HepG2 (cell line): ENCODE measurements around the gene GNG4. TPM values are rescaled to one million over a fixed set of nuclear protein-coding genes. Genes with fewer than 3 reads are reported as not detected.

Experiments
- CBX1 ChIP-seq: IDR thresholded peaks from one replicate; pipeline ENCODE4 v1.6.1; 2016; ENCODE audit warnings: antibody characterized with exemption, low read depth
- EED ChIP-seq: sonication (generic); formaldehyde crosslinking; IDR thresholded peaks from 2 replicates; pipeline ENCODE4 v1.5.0; 2020; ENCODE audit warnings: mild to moderate bottlenecking, missing genetic modification reagents
- KDM4B ChIP-seq: sonication (generic); formaldehyde crosslinking; IDR thresholded peaks from 2 replicates; pipeline ENCODE4 v1.4.0; 2020; ENCODE audit warnings: missing genetic modification reagents
- MAF1 ChIP-seq: sonication (generic); formaldehyde crosslinking; IDR thresholded peaks from 2 replicates; pipeline ENCODE4 v1.5.0; 2020; ENCODE audit warnings: missing genetic modification reagents, borderline replicate concordance
- MIXL1 ChIP-seq: IDR thresholded peaks from 2 replicates; pipeline ENCODE4 v1.6.1; 2016
- NFE2 ChIP-seq: sonication (generic); formaldehyde crosslinking; IDR thresholded peaks from 2 replicates; pipeline ENCODE4 v1.4.0; 2020; ENCODE audit warnings: missing genetic modification reagents
- ONECUT2 ChIP-seq: sonication (generic); formaldehyde crosslinking; IDR thresholded peaks from 2 replicates; pipeline ENCODE4 v1.4.0; 2020; ENCODE audit warnings: missing genetic modification reagents
- ZNF383 ChIP-seq: sonication (generic); formaldehyde crosslinking; IDR thresholded peaks from 2 replicates; pipeline ENCODE4 v1.4.0; 2020; ENCODE audit warnings: missing genetic modification reagents, mild to moderate bottlenecking, borderline replicate concordance
- ZNF460 ChIP-seq: sonication (generic); formaldehyde crosslinking; IDR thresholded peaks from 2 replicates; pipeline ENCODE4 v1.5.1; 2020; ENCODE audit warnings: missing genetic modification reagents, mild to moderate bottlenecking, borderline replicate concordance
- ZNF503 ChIP-seq: sonication (generic); formaldehyde crosslinking; IDR thresholded peaks from 2 replicates; pipeline ENCODE4 v1.4.0; 2020; ENCODE audit warnings: missing genetic modification reagents
- ZNF550 ChIP-seq: sonication (generic); formaldehyde crosslinking; IDR thresholded peaks from 2 replicates; pipeline ENCODE4 v1.4.0; 2020; ENCODE audit warnings: mild to moderate bottlenecking, missing genetic modification reagents, borderline replicate concordance
- ZNF552 ChIP-seq: sonication (generic); formaldehyde crosslinking; IDR thresholded peaks from 2 replicates; pipeline ENCODE4 v1.9.0; 2022; ENCODE audit warnings: missing genetic modification reagents, mild to moderate bottlenecking, borderline replicate concordance
- polyA plus RNA-seq, 8 experiments: library from polyadenylated mRNA; depleted of rRNA in 3 of 8; stranded (reverse) in 7 of 8; unstranded in 1 of 8; fragments of >200 nt; fragmentation: Illumina TruSeq in 4 of 8; extraction: Trizol in 4 of 8; gene quantifications; 2 replicates each; pipeline versions ENCODE4 v1.2.1 to v1.2.3, GENCODE V29; 2011 to 2016; ENCODE audit warnings: low read depth in 4 of 8, missing spikeins in 1 of 8, mixed read lengths in 1 of 8; ENCODE audit not compliant: insufficient read depth in 1 of 8
- total RNA-seq, 5 experiments: library from RNA; depleted of rRNA; stranded (reverse); fragments of >200 nt; fragmentation: Illumina TruSeq; extraction: Trizol; gene quantifications; 2 replicates each; pipeline ENCODE4 v1.2.3, GENCODE V29; 2016; ENCODE audit warnings: low read depth in 1 of 5
- TF ChIP-seq, protein P1 (sequence below): sonication (generic); formaldehyde crosslinking; IDR thresholded peaks from 2 replicates; pipeline ENCODE4; 2020; ENCODE audit warnings: missing genetic modification reagents, mild to moderate bottlenecking, borderline replicate concordance
- TF ChIP-seq, protein P2 (sequence below): sonication (generic); formaldehyde crosslinking; IDR thresholded peaks from 2 replicates; pipeline ENCODE4 v1.5.0; 2020; ENCODE audit warnings: missing genetic modification reagents
- TF ChIP-seq, protein P3 (sequence below): sonication (generic); formaldehyde crosslinking; IDR thresholded peaks from 2 replicates; pipeline ENCODE4 v1.8.1; 2023; ENCODE audit warnings: mild to moderate bottlenecking, moderate library complexity, missing genetic modification reagents
- TF ChIP-seq, protein P4 (sequence below): sonication (generic); formaldehyde crosslinking; IDR thresholded peaks from 2 replicates; pipeline ENCODE4 v1.8.1; 2023; ENCODE audit warnings: mild to moderate bottlenecking, missing genetic modification reagents
- TF ChIP-seq, protein P5 (sequence below): sonication (generic); formaldehyde crosslinking; IDR thresholded peaks from 2 replicates; pipeline ENCODE4 v1.9.0; 2021; ENCODE audit warnings: missing genetic modification reagents, mild to moderate bottlenecking, borderline replicate concordance
- TF ChIP-seq, protein P6 (sequence below): IDR thresholded peaks from 2 replicates; pipeline ENCODE4 v1.6.1; 2016; ENCODE audit warnings: missing biosample characterization, missing genetic modification reagents, low read depth

GNG4 gene
- total and polyA plus RNA-seq, 2 of the 13 experiments (the other 11 are each of a cell fraction or from before 2014, with no cell fraction given) = 27.1 to 69.5 TPM

- TF ChIP-seq, protein P1, sequence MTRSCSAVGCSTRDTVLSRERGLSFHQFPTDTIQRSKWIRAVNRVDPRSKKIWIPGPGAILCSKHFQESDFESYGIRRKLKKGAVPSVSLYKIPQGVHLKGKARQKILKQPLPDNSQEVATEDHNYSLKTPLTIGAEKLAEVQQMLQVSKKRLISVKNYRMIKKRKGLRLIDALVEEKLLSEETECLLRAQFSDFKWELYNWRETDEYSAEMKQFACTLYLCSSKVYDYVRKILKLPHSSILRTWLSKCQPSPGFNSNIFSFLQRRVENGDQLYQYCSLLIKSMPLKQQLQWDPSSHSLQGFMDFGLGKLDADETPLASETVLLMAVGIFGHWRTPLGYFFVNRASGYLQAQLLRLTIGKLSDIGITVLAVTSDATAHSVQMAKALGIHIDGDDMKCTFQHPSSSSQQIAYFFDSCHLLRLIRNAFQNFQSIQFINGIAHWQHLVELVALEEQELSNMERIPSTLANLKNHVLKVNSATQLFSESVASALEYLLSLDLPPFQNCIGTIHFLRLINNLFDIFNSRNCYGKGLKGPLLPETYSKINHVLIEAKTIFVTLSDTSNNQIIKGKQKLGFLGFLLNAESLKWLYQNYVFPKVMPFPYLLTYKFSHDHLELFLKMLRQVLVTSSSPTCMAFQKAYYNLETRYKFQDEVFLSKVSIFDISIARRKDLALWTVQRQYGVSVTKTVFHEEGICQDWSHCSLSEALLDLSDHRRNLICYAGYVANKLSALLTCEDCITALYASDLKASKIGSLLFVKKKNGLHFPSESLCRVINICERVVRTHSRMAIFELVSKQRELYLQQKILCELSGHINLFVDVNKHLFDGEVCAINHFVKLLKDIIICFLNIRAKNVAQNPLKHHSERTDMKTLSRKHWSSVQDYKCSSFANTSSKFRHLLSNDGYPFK = peak; percentile 88
- TF ChIP-seq, protein P2, sequence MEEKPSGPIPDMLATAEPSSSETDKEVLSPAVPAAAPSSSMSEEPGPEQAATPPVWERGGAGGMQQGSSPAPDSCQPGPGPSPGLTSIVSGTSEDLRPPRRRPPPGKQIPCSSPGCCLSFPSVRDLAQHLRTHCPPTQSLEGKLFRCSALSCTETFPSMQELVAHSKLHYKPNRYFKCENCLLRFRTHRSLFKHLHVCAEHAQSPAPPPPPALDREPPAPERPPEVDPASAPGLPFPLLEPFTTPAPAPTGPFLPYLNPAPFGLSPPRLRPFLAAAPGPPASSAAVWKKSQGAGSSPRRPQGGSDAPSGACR (CRISPR knock-in tag) = peak; percentile 58; the same call in 1 of the 2 replicates
- TF ChIP-seq ZNF552 (CRISPR knock-in tag) (no peak), MIXL1 (peak; percentile 40; the same call in 1 of the 2 replicates), NFE2 (CRISPR knock-in tag) (no peak), KDM4B (CRISPR knock-in tag) (0 out of 2 replicates have a peak, but pooled peaks have one; percentile 17), MAF1 (CRISPR knock-in tag) (0 out of 2 replicates have a peak, but pooled peaks have one; percentile 77), ONECUT2 (0 out of 2 replicates have a peak, but pooled peaks have one; percentile 37), ZNF383 (CRISPR knock-in tag) (no peak), ZNF503 (CRISPR knock-in tag) (no peak; the same call in 1 of the 2 replicates), ZNF550 (CRISPR knock-in tag) (peak; percentile 90; the same call in 1 of the 2 replicates), EED (CRISPR knock-in tag) (peak; percentile 73), CBX1 (no peak), ZNF460 (CRISPR knock-in tag) (no peak; the same call in 1 of the 2 replicates)
- TF ChIP-seq, protein P3, sequence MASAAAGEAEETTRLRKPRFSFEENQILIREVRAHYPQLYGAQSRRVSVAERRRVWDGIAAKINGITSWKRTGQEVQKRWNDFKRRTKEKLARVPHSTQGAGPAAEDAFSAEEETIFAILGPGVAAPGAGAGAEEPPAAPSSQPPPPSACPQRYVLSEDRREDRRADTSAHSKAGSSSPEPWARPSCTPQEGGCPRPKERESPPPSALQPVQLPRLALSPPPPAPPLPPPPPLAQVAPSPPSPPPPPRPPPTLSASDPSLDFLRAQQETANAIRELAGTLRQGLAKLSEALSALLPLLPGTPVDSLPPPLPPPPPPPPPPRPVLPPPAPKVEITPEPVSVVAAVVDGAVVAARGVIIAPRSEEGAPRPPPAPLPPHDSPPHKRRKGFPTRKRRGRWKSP (CRISPR knock-in tag) = peak; percentile 85
- TF ChIP-seq, protein P4, sequence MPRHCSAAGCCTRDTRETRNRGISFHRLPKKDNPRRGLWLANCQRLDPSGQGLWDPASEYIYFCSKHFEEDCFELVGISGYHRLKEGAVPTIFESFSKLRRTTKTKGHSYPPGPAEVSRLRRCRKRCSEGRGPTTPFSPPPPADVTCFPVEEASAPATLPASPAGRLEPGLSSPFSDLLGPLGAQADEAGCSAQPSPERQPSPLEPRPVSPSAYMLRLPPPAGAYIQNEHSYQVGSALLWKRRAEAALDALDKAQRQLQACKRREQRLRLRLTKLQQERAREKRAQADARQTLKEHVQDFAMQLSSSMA (CRISPR knock-in tag) = peak; percentile 81; the same call in 1 of the 2 replicates
- TF ChIP-seq, protein P5, sequence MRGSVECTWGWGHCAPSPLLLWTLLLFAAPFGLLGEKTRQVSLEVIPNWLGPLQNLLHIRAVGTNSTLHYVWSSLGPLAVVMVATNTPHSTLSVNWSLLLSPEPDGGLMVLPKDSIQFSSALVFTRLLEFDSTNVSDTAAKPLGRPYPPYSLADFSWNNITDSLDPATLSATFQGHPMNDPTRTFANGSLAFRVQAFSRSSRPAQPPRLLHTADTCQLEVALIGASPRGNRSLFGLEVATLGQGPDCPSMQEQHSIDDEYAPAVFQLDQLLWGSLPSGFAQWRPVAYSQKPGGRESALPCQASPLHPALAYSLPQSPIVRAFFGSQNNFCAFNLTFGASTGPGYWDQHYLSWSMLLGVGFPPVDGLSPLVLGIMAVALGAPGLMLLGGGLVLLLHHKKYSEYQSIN = no peak
- TF ChIP-seq, protein P6, sequence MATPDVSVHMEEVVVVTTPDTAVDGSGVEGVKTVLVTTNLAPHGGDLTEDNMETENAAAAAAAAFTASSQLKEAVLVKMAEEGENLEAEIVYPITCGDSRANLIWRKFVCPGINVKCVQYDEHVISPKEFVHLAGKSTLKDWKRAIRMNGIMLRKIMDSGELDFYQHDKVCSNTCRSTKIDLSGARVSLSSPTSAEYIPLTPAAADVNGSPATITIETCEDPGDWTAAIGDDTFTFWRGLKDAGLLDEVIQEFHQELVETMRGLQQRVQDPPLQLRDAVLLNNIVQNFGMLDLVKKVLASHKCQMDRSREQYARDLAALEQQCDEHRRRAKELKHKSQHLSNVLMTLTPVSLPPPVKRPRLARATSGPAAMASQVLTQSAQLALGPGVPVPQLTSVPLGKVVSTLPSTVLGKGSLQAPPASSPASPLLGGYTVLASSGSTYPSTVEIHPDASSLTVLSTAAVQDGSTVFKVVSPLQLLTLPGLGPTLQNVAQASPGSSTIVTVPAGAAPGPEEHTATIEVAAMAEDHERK (CRISPR knock-in tag) = peak; percentile 90
Observed at GRCh38 chr1:235504494-235505222, 144.9 kb downstream of the GNG4 start (continued).
